HUES64 (cell line): ENCODE measurements around the gene BAHD1.

Experiments used
- H3K27ac ChIP-seq: 2 replicates; pipeline ENCODE4 v1.7.0; 2013; ENCODE audit warnings: low read depth, low read length, inconsistent platforms
- H3K27me3 ChIP-seq: 2 replicates; pipeline ENCODE4 v1.6.1; 2013; ENCODE audit warnings: mild to moderate bottlenecking, low read length; ENCODE audit not compliant: insufficient read depth
- H3K36me3 ChIP-seq: 2 replicates; pipeline ENCODE4 v1.6.1; 2013; ENCODE audit warnings: mild to moderate bottlenecking, low read length; ENCODE audit not compliant: insufficient read depth
- H3K4me1 ChIP-seq: 2 replicates; pipeline ENCODE4 v1.6.1; 2013; ENCODE audit warnings: mild to moderate bottlenecking, low read length, moderate library complexity; ENCODE audit not compliant: insufficient read depth
- H3K4me3 ChIP-seq: 2 replicates; pipeline ENCODE4 v1.5.1; 2013; ENCODE audit warnings: mild to moderate bottlenecking, low read length, moderate library complexity
- H3K9ac ChIP-seq: 2 replicates; pipeline ENCODE4 v1.6.1; 2013; ENCODE audit warnings: mild to moderate bottlenecking, low read depth, low read length
- H3K9me3 ChIP-seq: 2 replicates; pipeline ENCODE4 v1.6.1; 2013; ENCODE audit warnings: low read depth, low read length; ENCODE audit not compliant: insufficient read depth
- WGBS: fragments of 150-250, 120-280 bp; methylation state at CpG from one replicate; pipeline ENCODE4 v1.1.7; 2013; ENCODE audit warnings: missing lambda C conversion rate; 5-methylcytosine and 5-hydroxymethylcytosine counted together

Gene BAHD1

GRCh38 chr15:40470423-40471104, 29.8 kb downstream of the BAHD1 start, which contains the start of gene CHST14:
Gene CHST14 (plus strand): TSS chr15:40470984. CDS start chr15:40471214, 230 bp downstream.
- Histone ChIP-seq H3K9me3 (no peaks in the 10 kb centered on the region), H3K9ac (peak within 1 kb of the TSS; percentile 83), H3K4me3 (peak within 1 kb of the TSS; percentile 83), H3K4me1 (peaks cover 7% of the 10 kb centered on the region; the same call in 1 of the 2 replicates), H3K36me3 (peaks cover 26% of the 10 kb centered on the region), H3K27ac (peak within 1 kb of the TSS; percentile 57; the same call in 1 of the 2 replicates), H3K27me3 (peaks cover 10% of the 10 kb centered on the region; the same call in 1 of the 2 replicates)
- 3% methylated on average over 50 of the region's 52 CpGs for WGBS

GRCh38 chr15:40471105-40471807, 30.5 kb downstream of the BAHD1 start:
- under 1% methylated on average over 57 of the region's 60 CpGs for WGBS

GRCh38 chr15:40471808-40472150, 31.0 kb downstream of the BAHD1 start:
- H3K4me1 ChIP-seq, result peaks cover 7% of the 10 kb centered on the region; the same call in 1 of the 2 replicates
- H3K9me3 ChIP-seq, result no peaks in the 10 kb centered on the region
- H3K27me3 ChIP-seq, result peaks cover 10% of the 10 kb centered on the region; the same call in 1 of the 2 replicates
- peak overlapping the region; percentile 83 for H3K9ac ChIP-seq
- 14% methylated on average over 16 of the region's 16 CpGs for WGBS
- H3K36me3 ChIP-seq, result peaks cover 17% of the 10 kb centered on the region
- peak overlapping the region; percentile 33; the same call in 1 of the 2 replicates for H3K27ac ChIP-seq
- peak overlapping the region; percentile 83 for H3K4me3 ChIP-seq

More at GRCh38 chr15:40471105-40471807, 30.5 kb downstream of the BAHD1 start:
- Histone ChIP-seq H3K27ac (peak overlapping the region; percentile 33; the same call in 1 of the 2 replicates), H3K4me1 (peaks cover 7% of the 10 kb centered on the region; the same call in 1 of the 2 replicates), H3K4me3 (peak overlapping the region; percentile 83), H3K9ac (peak overlapping the region; percentile 83), H3K36me3 (peaks cover 22% of the 10 kb centered on the region), H3K9me3 (no peaks in the 10 kb centered on the region), H3K27me3 (peaks cover 10% of the 10 kb centered on the region; the same call in 1 of the 2 replicates)

- Histone ChIP-seq H3K27me3 (peaks cover 10% of the 10 kb centered on the region; the same call in 1 of the 2 replicates), H3K27ac (no peak overlapping the region), H3K9ac (no peak overlapping the region), H3K36me3 (peaks cover 13% of the 10 kb centered on the region; the same call in 1 of the 2 replicates), H3K4me1 (peaks cover 7% of the 10 kb centered on the region; the same call in 1 of the 2 replicates), H3K9me3 (no peaks in the 10 kb centered on the region), H3K4me3 (peak overlapping the region; percentile 83)
- WGBS, result 87% methylated on average over 9 of the region's 9 CpGs
Measured at GRCh38 chr15:40472171-40472727, 31.5 kb downstream of the BAHD1 start.

GRCh38 chr15:40474581-40474980, 33.8 kb downstream of the BAHD1 start:
- Histone ChIP-seq H3K4me3 (no peak overlapping the region), H3K9me3 (no peaks in the 10 kb centered on the region), H3K27me3 (peaks cover 10% of the 10 kb centered on the region; the same call in 1 of the 2 replicates), H3K9ac (no peak overlapping the region), H3K36me3 (no peaks in the 10 kb centered on the region), H3K4me1 (peaks cover 7% of the 10 kb centered on the region; the same call in 1 of the 2 replicates), H3K27ac (no peak overlapping the region)
- 87% methylated on average over 8 of the region's 8 CpGs for WGBS

- H3K9me3 ChIP-seq, result no peaks in the 10 kb centered on the region
- H3K27ac ChIP-seq, result no peak overlapping the region
- no peaks in the 10 kb centered on the region; the same call in 1 of the 2 replicates for H3K27me3 ChIP-seq
- H3K36me3 ChIP-seq, result no peaks in the 10 kb centered on the region
- 73% methylated on average over 5 of the region's 5 CpGs for WGBS
- H3K9ac ChIP-seq, result no peak overlapping the region
- no peak overlapping the region for H3K4me3 ChIP-seq
- 0 out of 2 replicates have a peak, but pooled peaks cover 2% of the 10 kb centered on the region for H3K4me1 ChIP-seq
Measured at GRCh38 chr15:40477642-40478327, 37.0 kb downstream of the BAHD1 start.

GRCh38 chr15:40479024-40479423, 38.3 kb downstream of the BAHD1 start:
- Histone ChIP-seq H3K4me3 (no peak overlapping the region), H3K9me3 (no peaks in the 10 kb centered on the region), H3K9ac (no peak overlapping the region), H3K4me1 (0 out of 2 replicates have a peak, but pooled peaks cover 2% of the 10 kb centered on the region), H3K27ac (no peak overlapping the region), H3K36me3 (no peaks in the 10 kb centered on the region), H3K27me3 (no peaks in the 10 kb centered on the region)

GRCh38 chr15:40481341-40482074, 40.8 kb downstream of the BAHD1 start:
- Histone ChIP-seq H3K4me3 (no peak overlapping the region), H3K9ac (no peak overlapping the region), H3K4me1 (no peaks in the 10 kb centered on the region), H3K36me3 (no peaks in the 10 kb centered on the region), H3K9me3 (no peaks in the 10 kb centered on the region), H3K27me3 (no peaks in the 10 kb centered on the region), H3K27ac (no peak overlapping the region)
- WGBS, result 84% methylated on average over 1 of the region's 1 CpG

- Histone ChIP-seq H3K27ac (no peak overlapping the region), H3K36me3 (no peaks in the 10 kb centered on the region), H3K27me3 (no peaks in the 10 kb centered on the region), H3K9ac (no peak overlapping the region), H3K4me1 (no peaks in the 10 kb centered on the region), H3K9me3 (no peaks in the 10 kb centered on the region), H3K4me3 (no peak overlapping the region)
- 96% methylated on average over 2 of the region's 2 CpGs for WGBS
Measured at GRCh38 chr15:40483919-40484318, 43.2 kb downstream of the BAHD1 start.

GRCh38 chr15:40486066-40486770, 45.5 kb downstream of the BAHD1 start:
- Histone ChIP-seq H3K36me3 (no peaks in the 10 kb centered on the region), H3K27me3 (no peaks in the 10 kb centered on the region), H3K4me3 (no peak overlapping the region), H3K9me3 (no peaks in the 10 kb centered on the region), H3K27ac (no peak overlapping the region), H3K4me1 (no peaks in the 10 kb centered on the region), H3K9ac (no peak overlapping the region)
- 95% methylated on average over 36 of the region's 36 CpGs for WGBS
